ENCODE measurements around the gene ARHGAP24.
"Not testable (repeated sequence)": the region's sequence is repeated elsewhere in the genome, so short reads cannot be mapped to it uniquely, and the experiment has no call there.

The ARHGAP24 gene

DNA sequence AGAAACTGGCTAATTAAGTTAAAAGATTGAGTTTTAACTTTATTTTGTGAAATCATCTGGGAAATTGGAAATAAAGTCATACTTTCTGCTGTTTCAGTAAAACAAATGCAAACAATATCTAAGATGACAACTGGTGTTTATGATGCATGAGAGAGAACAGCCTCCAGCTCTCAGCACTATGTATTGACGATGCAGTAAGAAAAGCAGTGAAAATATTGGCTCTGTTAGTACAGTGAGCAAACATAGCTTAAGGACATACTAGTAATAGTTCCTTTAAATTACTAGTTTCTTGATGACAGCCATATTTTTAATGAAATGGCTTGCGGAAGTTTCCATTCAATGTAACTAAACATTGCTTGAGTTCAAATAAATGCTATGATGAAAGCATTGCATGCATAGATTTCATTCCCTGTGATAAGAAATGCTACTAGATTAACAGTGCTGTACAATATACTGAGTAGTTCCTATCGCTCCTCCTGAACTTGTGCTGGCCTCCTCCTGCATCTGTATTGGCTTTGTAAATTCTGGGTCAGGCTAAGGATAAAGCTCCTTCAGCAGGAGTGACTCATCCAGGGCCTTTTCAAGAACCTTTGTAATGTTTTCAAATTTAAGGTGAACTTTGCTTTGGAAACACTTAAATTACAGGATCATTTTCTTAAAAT is 11.6 kb downstream of the ARHGAP24 start:
- DNase-seq, result no peak

GRCh38 chr4:85488416-85488815 is 13.5 kb downstream of the ARHGAP24 start:
- no peak for DNase-seq

DNA sequence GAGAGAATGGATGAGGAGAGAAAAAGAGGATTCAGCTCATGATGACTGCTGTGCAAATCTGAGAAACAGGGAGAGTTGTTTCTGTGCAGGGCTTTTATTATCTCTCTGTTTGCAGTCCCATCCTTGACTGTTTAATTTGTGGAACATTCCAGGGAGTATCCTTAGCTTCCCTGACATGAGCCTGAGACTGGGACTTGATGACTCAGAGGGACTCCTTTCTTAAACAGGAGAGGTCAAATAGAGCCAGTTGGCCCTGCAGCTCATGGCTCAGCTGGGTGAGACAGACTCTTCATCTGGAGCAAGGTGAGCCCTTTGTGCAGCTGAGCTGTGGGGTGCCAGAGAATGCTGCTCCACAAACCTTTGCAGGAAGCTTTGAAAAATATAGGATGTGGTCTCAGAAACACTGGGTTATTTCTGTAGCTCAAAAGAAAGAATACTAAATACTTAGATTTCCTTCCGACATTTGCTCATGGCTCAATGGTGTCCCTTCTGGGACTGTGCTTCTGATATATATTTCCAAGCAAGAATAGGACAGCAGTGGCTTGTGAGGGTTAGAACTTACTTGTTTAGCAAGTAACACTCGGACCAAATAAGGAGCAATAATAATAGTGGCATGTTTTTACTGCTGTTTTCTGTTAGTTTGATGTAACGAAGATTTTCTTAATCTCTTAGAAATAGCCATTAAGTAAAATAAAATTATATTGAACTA is 14.5 kb downstream of the ARHGAP24 start:
- no peak for DNase-seq

GRCh38 chr4:85491527-85491926 is 16.6 kb downstream of the ARHGAP24 start:
- DNase-seq, result no peak

- DNase-seq, result no peak
Observed at GRCh38 chr4:85492336-85492735, 17.4 kb downstream of the ARHGAP24 start.

DNA sequence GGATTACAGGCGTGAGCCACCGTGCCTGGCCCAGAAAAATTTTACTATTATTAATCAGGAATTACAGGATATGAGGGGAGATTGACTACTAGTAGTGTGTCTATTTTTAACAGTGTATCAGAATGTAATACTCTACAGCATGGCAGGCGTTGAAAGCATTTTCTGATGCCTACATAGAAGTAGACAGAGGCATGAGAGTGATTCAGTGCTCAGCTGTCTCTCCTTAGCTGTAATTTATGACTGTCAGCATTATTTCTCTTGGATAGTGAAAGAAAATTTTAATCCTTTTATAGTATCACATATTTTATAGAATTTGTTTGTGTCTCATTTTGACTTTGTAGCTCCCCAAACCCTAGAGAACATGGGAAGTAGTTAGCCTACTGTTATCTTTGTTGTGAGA is 20.7 kb downstream of the ARHGAP24 start:
- DNase-seq, result no peak

- no peak for DNase-seq
Observed at GRCh38 chr4:85496126-85496849, 21.3 kb downstream of the ARHGAP24 start.

GRCh38 chr4:85496933-85497332 is 22.0 kb downstream of the ARHGAP24 start:
- DNase-seq, result no peak

- no peak for DNase-seq
Observed at GRCh38 chr4:85498068-85498733, 23.3 kb downstream of the ARHGAP24 start.

DNA sequence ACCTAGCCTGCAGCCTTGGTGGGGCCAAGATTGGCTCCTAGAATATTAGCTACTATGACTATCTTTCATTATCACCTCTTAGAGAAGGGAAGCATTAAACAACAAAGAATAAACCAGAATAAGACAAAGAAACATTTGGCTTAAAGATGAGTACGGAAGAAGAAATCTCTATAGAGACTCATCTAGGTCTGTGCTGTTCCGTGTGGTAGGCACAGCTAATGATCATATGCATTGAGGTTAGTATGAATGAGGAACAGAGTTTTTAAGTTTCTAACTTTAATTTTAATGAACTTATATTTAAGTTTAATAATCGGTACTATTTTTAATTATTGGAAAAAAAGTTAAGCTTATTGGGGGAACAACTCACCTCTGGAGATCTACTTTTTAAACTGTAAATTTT is 24.6 kb downstream of the ARHGAP24 start:
- DNase-seq, result no peak

GRCh38 chr4:85500110-85500867 is 25.3 kb downstream of the ARHGAP24 start:
- no peak for DNase-seq

DNA sequence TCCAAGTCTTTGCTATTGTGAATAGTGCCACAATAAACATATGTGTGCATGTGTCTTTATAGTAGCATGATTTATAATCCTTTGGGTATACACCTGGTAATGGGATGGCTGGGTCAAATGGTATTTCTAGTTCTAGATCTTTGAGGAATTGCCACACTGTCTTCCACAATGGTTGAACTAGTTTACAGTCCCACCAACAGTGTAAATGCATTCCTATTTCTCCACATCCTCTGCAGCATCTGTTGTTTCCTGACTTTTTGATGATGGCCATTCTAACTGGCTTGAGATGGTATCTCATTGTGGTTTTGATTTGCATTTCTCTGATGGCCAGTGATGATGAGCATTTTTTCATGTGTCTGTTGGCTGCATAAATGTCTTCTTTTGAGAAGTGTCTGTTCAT is 26.2 kb downstream of the ARHGAP24 start:
- DNase-seq, result not testable (repeated sequence)

GRCh38 chr4:85508654-85509053 is 33.7 kb downstream of the ARHGAP24 start:
- no peak for DNase-seq

GRCh38 chr4:85509882-85510631 is 35.1 kb downstream of the ARHGAP24 start:
- no peak for DNase-seq

DNA sequence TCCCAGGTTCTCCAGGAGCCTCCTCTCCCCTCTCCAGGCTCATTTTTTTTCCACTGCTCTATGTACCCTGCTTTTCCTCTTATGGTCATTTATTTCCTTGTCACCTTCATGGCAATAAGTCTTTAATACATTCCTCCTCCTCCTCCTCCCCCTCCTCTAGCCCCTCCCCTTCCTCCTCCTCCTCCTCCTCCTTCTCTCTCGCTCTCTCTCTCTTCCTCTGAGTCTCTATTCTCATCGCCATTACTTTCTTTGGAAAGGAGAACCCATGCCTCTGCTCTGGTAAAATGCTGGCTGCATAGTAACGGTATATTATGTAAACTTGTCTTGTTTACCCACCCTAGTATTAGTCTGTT is 35.7 kb downstream of the ARHGAP24 start:
- no peak for DNase-seq

- DNase-seq, result no peak
Observed at GRCh38 chr4:85512446-85513205, 37.7 kb downstream of the ARHGAP24 start.

DNA sequence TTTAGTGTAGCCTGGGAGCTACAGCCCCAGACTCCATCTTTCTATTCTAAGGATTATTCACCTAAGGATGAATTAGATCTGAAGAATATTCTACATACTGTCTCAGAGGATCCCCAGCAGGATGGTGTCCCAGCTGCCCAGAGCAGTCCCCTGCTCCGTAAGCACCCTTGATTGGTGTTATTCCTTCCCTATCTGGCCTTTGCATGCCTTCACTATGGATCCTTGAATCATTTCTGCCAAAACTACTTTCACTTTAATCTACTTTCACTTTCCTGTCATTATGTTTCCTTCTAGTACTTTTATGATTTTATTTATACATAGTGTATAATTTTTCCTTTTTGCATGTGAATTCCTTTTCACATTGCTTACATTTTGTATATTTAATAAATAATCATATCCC is 39.2 kb downstream of the ARHGAP24 start:
- no peak for DNase-seq

DNA sequence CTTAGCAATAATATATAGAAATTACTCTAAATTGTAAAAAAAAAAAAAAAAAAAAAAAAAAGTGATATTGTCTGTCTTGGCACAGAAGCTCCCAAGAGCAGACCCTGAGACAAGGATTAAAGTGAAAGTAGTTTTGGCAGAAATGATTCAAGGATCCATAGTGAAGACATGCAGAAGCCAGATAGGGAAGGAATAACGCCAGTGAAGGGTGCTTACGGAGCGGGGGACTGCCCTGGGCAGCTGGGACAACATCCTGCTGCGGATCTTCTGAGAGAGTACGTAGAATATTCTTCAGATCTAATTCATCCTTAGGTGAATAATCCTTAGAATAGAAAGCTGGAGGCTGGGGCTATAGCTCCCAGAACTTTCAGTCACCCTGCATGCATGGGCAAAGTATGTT is 39.8 kb downstream of the ARHGAP24 start:
- no peak for DNase-seq

DNA sequence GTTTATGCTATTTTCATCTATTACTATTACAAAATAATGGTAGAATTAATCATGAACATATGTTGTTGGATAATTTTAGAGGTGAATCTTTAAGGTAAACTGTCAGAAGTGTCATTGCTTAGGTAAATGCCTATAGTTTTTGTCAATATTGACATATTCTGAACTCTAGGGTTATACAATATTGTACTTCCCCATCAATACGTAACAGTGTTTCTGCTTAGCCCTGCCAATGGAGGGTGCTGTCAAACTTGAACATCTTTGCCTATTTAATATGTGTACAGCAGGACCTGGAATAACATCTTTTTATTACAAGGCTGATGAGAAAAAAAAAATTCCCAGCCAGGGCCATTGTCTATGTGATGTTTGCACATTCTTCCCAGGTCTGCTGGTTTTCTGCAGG is 40.8 kb downstream of the ARHGAP24 start:
- DNase-seq, result no peak

- DNase-seq, result not testable (repeated sequence)
Observed at GRCh38 chr4:85518526-85518925, 43.6 kb downstream of the ARHGAP24 start.
